Astrocyte of the spinal cord (primary cell): ENCODE measurements around the gene KIAA0040.

Experiments
- DNase-seq: peaks from one replicate; pipeline ENCODE4 v3.0.0; 2011; ENCODE audit warnings: low read depth, low spot score
- H3K4me3 ChIP-seq: 2 replicates; pipeline ENCODE4 v1.5.1; 2011; ENCODE audit warnings: low read depth, mild to moderate bottlenecking, low read length, moderate library complexity
- CTCF ChIP-seq: IDR thresholded peaks from 2 replicates; pipeline ENCODE4 v1.5.1; 2012; ENCODE audit warnings: low read depth, mild to moderate bottlenecking, low read length, inconsistent platforms
- in situ Hi-C: cut with HindIII; loops from 2 replicates; pipeline ENCODE4 v1.10.0; 2017; ENCODE audit warnings: low sequenced_read_pairs

The KIAA0040 gene

DNA sequence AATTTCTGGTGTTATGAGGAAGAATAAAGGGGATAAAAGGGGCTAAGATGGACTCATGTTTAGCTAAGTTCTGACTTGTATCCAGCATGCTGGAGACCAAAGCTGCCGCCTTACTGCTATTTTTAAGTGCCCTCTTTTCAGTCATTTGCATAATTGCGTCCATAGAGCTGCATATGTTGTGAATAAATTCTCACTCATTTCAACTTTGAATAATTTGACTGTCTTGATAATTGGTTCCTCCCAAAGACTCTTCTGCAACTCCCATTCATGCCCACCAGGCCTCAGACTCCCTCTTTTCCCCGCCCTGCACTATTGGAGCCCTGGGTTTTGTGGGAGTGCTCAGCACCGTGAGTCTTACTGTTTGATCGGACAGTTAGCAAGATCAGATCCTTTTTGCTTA, 45.0 kb downstream of the KIAA0040 start:
- no peak for DNase-seq
- H3K4me3 ChIP-seq: no peak overlapping the region
- in situ Hi-C loops: no loop called here
- TF ChIP-seq CTCF: no peak

DNA sequence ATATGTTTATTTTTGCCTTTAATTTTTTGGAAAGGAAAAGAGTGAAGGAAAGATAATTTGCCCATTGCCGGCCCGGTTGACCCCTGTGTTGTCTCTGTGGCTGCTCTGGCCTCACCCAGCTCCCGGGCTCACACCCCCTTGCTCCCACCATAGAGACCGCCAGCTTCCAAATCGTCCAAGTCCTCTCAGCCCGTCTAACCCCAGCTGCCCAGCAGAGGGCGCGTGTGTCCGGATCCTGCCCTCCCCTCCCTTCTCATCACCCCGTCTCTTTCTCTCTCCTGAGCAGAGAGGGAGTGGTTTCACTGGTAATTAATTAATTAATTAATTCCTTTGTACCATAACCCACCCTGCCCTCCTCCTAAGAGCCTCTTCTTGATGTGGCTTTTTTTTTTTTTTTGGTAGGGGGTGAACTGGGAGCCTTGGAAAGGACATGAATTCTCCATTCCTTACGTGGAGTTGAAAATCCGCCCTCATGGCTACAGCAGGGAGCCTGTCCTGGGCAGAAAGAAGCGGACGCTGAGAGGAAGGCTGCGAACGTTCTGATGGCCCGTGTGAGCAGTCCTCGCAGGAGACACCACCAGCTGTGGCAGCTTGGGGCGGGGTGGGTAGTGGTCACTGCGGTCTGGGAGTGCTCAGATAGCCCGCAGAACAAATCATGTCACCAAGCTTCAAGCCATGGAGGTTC, 45.9 kb downstream of the KIAA0040 start:
- DNase-seq: peak; percentile 42
- H3K4me3 ChIP-seq: no peak overlapping the region
- in situ Hi-C loops: no loop called here
- peak; percentile 97 for TF ChIP-seq CTCF

DNA sequence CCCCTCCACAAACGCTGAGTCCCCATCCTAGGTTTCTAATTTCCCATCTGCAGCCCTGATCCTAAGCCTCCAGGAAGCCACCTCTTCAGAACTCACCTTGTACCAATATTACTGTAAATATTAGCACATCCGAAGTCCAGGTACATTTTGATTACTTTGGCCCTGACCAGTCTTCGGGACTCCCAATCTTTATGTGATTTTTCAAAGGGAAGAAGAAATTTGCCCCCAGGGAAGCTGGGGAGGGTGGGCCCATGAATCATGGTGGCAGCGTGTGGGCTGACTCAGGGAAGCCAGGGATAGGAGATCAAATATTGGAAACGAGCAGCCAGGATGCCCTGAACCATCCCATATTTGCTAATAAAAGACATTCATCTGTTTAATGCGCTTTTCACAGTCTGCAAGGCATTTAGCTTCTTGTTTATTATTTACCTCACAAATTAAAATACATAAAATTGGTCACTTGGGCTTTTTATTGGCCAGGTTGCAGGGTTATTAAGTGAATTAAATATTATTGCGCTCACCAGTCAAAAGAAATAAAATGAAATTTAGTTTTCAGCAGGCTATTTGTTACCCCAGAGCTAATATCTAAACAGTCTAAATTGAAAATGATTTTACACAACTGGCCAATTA, 46.6 kb downstream of the KIAA0040 start:
- no peak overlapping the region for H3K4me3 ChIP-seq
- no peak for DNase-seq
- in situ Hi-C loops: no loop called here
- no peak for TF ChIP-seq CTCF

GRCh38 chr1:175138579-175138978, 54.0 kb downstream of the KIAA0040 start:
- in situ Hi-C loops: no loop called here
- no peak overlapping the region for H3K4me3 ChIP-seq
- DNase-seq: no peak
- TF ChIP-seq CTCF: no peak

DNA sequence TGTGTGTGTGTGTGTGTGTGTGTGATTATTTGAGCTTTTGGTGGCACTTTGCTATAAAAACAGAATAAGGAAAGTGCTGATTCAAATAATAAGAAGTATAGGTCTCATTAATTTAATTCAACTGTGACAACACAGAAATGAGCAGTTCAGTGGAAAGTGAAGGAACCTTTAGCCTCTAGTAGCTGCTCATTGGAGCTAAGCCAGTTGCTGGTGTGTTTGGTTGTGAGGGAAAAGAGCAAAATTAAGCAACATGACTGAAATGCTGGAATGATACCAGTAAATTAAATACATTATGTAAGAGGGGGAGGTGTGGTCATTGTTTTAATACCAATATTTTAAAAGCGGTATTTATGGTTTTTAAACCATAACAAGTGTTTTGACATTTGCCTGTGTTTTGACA, 55.2 kb downstream of the KIAA0040 start:
- DNase-seq: no peak
- in situ Hi-C loops: no loop called here
- TF ChIP-seq CTCF: no peak
- no peak overlapping the region for H3K4me3 ChIP-seq

- no peak for TF ChIP-seq CTCF
- in situ Hi-C loops: no loop called here
- no peak for DNase-seq
- H3K4me3 ChIP-seq: no peak overlapping the region
Observed at GRCh38 chr1:175136246-175136645, 56.3 kb downstream of the KIAA0040 start.
